WERI-Rb-1 (cell line): ENCODE results near the gene MPP3.

Experiments used
- DNase-seq: peaks from one replicate; pipeline ENCODE4 v3.0.0-alpha.2; 2020
- H3K27ac ChIP-seq: fragments of 250-450 bp; sonication (Bioruptor Pico); 2 replicates; pipeline ENCODE4 v1.5.1; 2020; ENCODE audit warnings: mild to moderate bottlenecking, moderate library complexity
- H3K27me3 ChIP-seq: fragments of 250-450 bp; sonication (Bioruptor Pico); 2 replicates; pipeline ENCODE4 v1.5.1; 2021; ENCODE audit warnings: mild to moderate bottlenecking, low read depth, moderate library complexity; ENCODE audit not compliant: insufficient read depth, severe bottlenecking
- H3K36me3 ChIP-seq: fragments of 250-450 bp; sonication (Bioruptor Pico); 2 replicates; pipeline ENCODE4 v1.5.1; 2020; ENCODE audit warnings: mild to moderate bottlenecking, moderate library complexity
- H3K4me3 ChIP-seq: 2 replicates; pipeline ENCODE4 v1.5.1; 2011; ENCODE audit warnings: low read depth, mild to moderate bottlenecking, control low read depth, low read length
- H3K9me3 ChIP-seq: fragments of 250-450 bp; sonication (Bioruptor Pico); 2 replicates; pipeline ENCODE4 v1.5.1; 2021; ENCODE audit warnings: mild to moderate bottlenecking, moderate library complexity; ENCODE audit not compliant: severe bottlenecking
- CTCF ChIP-seq: IDR thresholded peaks from 2 replicates; pipeline ENCODE4 v1.5.1; 2011; ENCODE audit warnings: low read depth, mild to moderate bottlenecking, control low read depth, inconsistent platforms, low read length

The MPP3 gene

GRCh38 chr17:43864161-43864984, 31.4 kb upstream of the MPP3 start:
- no peak for TF ChIP-seq CTCF
- Histone ChIP-seq H3K36me3 (no peaks in the 10 kb centered on the region), H3K4me3 (no peak overlapping the region), H3K27me3 (no peaks in the 10 kb centered on the region), H3K9me3 (peaks cover 2% of the 10 kb centered on the region), H3K27ac (no peak overlapping the region)
- no peak for DNase-seq

- no peak for TF ChIP-seq CTCF
- Histone ChIP-seq H3K36me3 (no peaks in the 10 kb centered on the region), H3K27me3 (no peaks in the 10 kb centered on the region), H3K27ac (no peak overlapping the region), H3K4me3 (no peak overlapping the region), H3K9me3 (peaks cover 3% of the 10 kb centered on the region)
- DNase-seq, result no peak
Observed at GRCh38 chr17:43861960-43862359, 29.0 kb upstream of the MPP3 start.

- Histone ChIP-seq H3K4me3 (no peak overlapping the region), H3K27ac (peak overlapping the region; percentile 19; the same call in 1 of the 2 replicates), H3K36me3 (no peaks in the 10 kb centered on the region), H3K9me3 (peaks cover 4% of the 10 kb centered on the region), H3K27me3 (no peaks in the 10 kb centered on the region)
- no peak for TF ChIP-seq CTCF
- peak; percentile 65 for DNase-seq
Observed at GRCh38 chr17:43860927-43861622, 28.1 kb upstream of the MPP3 start.

- peaks cover 4% of the 10 kb centered on the region for H3K9me3 ChIP-seq
- no peaks in the 10 kb centered on the region for H3K36me3 ChIP-seq
- H3K27me3 ChIP-seq, result no peaks in the 10 kb centered on the region
- no peak overlapping the region for H3K4me3 ChIP-seq
- DNase-seq, result no peak
- H3K27ac ChIP-seq, result no peak overlapping the region
- TF ChIP-seq CTCF, result no peak
Observed at GRCh38 chr17:43860077-43860725, 27.3 kb upstream of the MPP3 start.

GRCh38 chr17:43857957-43858600, 25.1 kb upstream of the MPP3 start:
- DNase-seq, result no peak
- Histone ChIP-seq H3K36me3 (no peaks in the 10 kb centered on the region), H3K27ac (no peak overlapping the region), H3K4me3 (no peak overlapping the region), H3K27me3 (no peaks in the 10 kb centered on the region), H3K9me3 (peaks cover 4% of the 10 kb centered on the region)
- no peak for TF ChIP-seq CTCF
